ENCODE measurements around the gene TSHB.

The TSHB gene

DNA sequence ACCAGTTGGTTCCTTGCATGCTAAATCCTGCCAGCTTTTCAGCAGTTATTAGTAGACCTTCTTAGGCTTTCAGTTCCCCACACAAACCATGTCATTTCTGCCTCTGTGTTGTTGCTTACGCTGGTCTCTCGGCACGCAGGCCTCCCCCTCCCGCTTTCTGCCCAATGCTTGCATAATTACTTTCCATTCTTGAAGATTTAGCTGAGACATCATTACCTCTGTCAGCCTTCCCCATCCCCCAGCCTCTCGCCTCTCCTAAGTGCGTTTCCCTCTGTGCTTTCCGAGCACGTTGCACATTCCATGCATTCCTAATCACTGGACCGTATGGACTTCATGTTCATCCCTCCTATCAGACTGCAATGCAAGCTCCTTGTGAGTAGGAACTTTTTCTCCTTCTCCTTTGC lies 26.8 kb downstream of the TSHB start:
- H3K4me3 ChIP-seq (ENCODE audit: low read depth, low read length) = no peak overlapping the region
- DNase-seq (ENCODE audit: low read depth) = no peak
- TF ChIP-seq CTCF (IDR thresholded peaks at IDR 0.05; ENCODE audit: control insufficient read depth, extremely low read depth, insufficient read depth) = no peak

GRCh38 chr1:115057661-115058254 lies 28.1 kb downstream of the TSHB start:
- no peak overlapping the region for H3K4me3 ChIP-seq (ENCODE audit: low read depth, low read length)
- no peak for TF ChIP-seq CTCF (IDR thresholded peaks at IDR 0.05; ENCODE audit: control insufficient read depth, extremely low read depth, insufficient read depth)
- peak; percentile 10 for DNase-seq (ENCODE audit: low read depth)

GRCh38 chr1:115059316-115059715 lies 29.7 kb downstream of the TSHB start:
- H3K4me3 ChIP-seq (ENCODE audit: low read depth, low read length) = no peak overlapping the region
- DNase-seq (ENCODE audit: low read depth) = no peak
- TF ChIP-seq CTCF (IDR thresholded peaks at IDR 0.05; ENCODE audit: control insufficient read depth, extremely low read depth, insufficient read depth) = no peak

DNA sequence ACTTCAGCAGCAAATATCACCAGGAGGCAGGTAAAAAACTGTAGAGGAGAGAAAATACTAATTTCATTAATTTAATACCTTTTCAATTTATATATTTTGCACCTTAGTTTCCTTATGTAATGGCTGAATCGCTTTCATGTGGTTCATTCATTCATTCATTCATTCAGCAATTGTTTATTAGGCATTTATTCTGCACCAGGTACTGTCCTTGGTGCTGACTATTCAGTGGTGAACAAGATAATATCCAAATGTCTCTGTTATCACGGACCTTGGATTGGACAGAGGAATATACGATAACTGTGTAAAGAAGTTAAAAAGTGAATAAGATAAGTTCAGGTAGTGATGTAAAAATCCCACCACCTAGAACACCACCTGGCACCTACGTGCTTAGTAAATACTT lies 30.9 kb downstream of the TSHB start:
- H3K4me3 ChIP-seq (ENCODE audit: low read depth, low read length) = no peak overlapping the region
- no peak for DNase-seq (ENCODE audit: low read depth)
- TF ChIP-seq CTCF (IDR thresholded peaks at IDR 0.05; ENCODE audit: control insufficient read depth, extremely low read depth, insufficient read depth) = no peak

- no peak for DNase-seq (ENCODE audit: low read depth)
- TF ChIP-seq CTCF (IDR thresholded peaks at IDR 0.05; ENCODE audit: control insufficient read depth, extremely low read depth, insufficient read depth) = no peak
Measured at GRCh38 chr1:115062542-115063004, 32.9 kb downstream of the TSHB start.

GRCh38 chr1:115063228-115063901 lies 33.7 kb downstream of the TSHB start:
- TF ChIP-seq CTCF (IDR thresholded peaks at IDR 0.05; ENCODE audit: control insufficient read depth, extremely low read depth, insufficient read depth) = no peak
- no peak for DNase-seq (ENCODE audit: low read depth)
- H3K4me3 ChIP-seq (ENCODE audit: low read depth, low read length) = no peak overlapping the region

More at GRCh38 chr1:115062542-115063004, 32.9 kb downstream of the TSHB start:
- H3K4me3 ChIP-seq (ENCODE audit: low read depth, low read length) = no peak overlapping the region

Data from LNCaP clone FGC (cell line).